ENCODE measurements around the gene TAS1R1. TPM values are rescaled to one million over a fixed set of nuclear protein-coding genes. Genes with fewer than 3 reads are reported as not detected.
A peak's percentile ranks its signal among the peaks of the same experiment; 100 is the strongest.

Gene TAS1R1
- total RNA-seq, 1 experiment from 2014 or later = not detected

DNA sequence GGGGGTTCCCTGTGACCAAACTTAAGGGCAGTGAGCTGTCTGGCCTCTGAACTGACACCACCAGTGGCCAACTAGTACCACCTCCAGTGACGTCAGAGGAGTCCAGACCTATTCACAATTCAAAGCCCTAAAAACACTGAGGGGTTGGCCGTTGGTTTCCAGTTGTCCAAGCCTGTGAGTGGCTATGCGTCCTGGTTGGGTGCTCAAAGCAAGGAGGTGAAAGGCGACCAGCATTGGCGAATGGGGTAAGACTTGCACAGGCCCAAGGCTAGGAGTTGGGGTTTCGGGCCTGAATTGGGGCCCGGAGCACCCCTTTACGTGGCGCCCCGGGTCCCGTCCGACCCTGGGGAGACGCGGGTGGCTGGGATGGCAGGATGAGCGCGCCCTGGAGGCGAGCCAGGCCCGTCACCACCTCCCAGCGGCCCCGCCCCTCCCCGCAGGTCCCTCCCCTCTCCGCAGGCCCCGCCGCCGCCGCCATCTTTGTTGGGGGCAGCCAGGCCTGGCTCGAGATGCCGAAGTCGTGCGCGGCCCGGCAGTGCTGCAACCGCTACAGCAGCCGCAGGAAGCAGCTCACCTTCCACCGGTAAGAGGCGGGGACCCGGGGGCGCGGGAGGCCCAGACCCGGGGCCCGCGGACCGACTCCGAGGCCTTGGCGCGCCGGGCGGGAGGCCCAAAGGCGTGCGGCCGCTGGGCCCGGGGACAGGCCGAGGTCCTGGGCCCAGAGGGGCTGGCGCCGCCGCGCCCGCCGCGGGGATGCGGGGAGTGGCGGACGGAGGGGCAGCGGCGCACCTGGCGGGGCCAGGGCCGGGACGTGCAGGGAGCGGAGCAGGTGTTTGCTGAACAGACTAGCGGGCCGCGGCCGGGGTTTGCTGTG lies 69.8 kb downstream of the TAS1R1 start, which contains the start of gene THAP3:
Gene THAP3 (plus strand): TSS at position 159 of the 874 bp plus-strand sequence. CDS start 351 bp downstream, at position 510.
- TF ChIP-seq TCF7L2 (IDR thresholded peaks at IDR 0.05; ENCODE audit: low read depth, low read length) = peak; percentile 35; the same call in 1 of the 2 replicates
- TF ChIP-seq, protein P1, sequence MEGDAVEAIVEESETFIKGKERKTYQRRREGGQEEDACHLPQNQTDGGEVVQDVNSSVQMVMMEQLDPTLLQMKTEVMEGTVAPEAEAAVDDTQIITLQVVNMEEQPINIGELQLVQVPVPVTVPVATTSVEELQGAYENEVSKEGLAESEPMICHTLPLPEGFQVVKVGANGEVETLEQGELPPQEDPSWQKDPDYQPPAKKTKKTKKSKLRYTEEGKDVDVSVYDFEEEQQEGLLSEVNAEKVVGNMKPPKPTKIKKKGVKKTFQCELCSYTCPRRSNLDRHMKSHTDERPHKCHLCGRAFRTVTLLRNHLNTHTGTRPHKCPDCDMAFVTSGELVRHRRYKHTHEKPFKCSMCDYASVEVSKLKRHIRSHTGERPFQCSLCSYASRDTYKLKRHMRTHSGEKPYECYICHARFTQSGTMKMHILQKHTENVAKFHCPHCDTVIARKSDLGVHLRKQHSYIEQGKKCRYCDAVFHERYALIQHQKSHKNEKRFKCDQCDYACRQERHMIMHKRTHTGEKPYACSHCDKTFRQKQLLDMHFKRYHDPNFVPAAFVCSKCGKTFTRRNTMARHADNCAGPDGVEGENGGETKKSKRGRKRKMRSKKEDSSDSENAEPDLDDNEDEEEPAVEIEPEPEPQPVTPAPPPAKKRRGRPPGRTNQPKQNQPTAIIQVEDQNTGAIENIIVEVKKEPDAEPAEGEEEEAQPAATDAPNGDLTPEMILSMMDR (IDR thresholded peaks at IDR 0.05) = no peak
- TF ChIP-seq, protein P2, sequence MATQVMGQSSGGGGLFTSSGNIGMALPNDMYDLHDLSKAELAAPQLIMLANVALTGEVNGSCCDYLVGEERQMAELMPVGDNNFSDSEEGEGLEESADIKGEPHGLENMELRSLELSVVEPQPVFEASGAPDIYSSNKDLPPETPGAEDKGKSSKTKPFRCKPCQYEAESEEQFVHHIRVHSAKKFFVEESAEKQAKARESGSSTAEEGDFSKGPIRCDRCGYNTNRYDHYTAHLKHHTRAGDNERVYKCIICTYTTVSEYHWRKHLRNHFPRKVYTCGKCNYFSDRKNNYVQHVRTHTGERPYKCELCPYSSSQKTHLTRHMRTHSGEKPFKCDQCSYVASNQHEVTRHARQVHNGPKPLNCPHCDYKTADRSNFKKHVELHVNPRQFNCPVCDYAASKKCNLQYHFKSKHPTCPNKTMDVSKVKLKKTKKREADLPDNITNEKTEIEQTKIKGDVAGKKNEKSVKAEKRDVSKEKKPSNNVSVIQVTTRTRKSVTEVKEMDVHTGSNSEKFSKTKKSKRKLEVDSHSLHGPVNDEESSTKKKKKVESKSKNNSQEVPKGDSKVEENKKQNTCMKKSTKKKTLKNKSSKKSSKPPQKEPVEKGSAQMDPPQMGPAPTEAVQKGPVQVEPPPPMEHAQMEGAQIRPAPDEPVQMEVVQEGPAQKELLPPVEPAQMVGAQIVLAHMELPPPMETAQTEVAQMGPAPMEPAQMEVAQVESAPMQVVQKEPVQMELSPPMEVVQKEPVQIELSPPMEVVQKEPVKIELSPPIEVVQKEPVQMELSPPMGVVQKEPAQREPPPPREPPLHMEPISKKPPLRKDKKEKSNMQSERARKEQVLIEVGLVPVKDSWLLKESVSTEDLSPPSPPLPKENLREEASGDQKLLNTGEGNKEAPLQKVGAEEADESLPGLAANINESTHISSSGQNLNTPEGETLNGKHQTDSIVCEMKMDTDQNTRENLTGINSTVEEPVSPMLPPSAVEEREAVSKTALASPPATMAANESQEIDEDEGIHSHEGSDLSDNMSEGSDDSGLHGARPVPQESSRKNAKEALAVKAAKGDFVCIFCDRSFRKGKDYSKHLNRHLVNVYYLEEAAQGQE (IDR thresholded peaks at IDR 0.05; ENCODE audit: insufficient read depth in 1 of 2, low read depth in 2 of 2, low read length in 1 of 2) = no peak
- no peak for TF ChIP-seq SIN3A (IDR thresholded peaks at IDR 0.05; ENCODE audit: borderline replicate concordance, insufficient read depth, low read depth, low read length)
- TF ChIP-seq POLR2AphosphoS5 (IDR thresholded peaks at IDR 0.05; ENCODE audit: low read depth, low read length) = peak; percentile 85
- H3K4me3 ChIP-seq (ENCODE audit: low read depth in 2 of 2, low read length in 2 of 2) = peak within 1 kb of the TSS; percentile 72 to 79
- ATAC-seq = peak; percentile 93
- POLR2A ChIA-PET = interaction anchor here (0.7 kb wide), 1 partner anchor 477 kb away, joined by 4 read pairs; no protein-coding TSS in a partner anchor
- in situ Hi-C loops (cut with HindIII; ENCODE audit: low pct_unique_long_range_greater_than_20kb, low sequenced_read_pairs) (no loop called here), intact Hi-C loops (cut with micrococcal nuclease; ENCODE audit: unreplicated experiment) (no loop called here)
- peaks cover 32% of the 10 kb centered on the region for H3K4me1 ChIP-seq (ENCODE audit: control insufficient read depth, insufficient read depth, low read length)
- H3K36me3 ChIP-seq (ENCODE audit: control insufficient read depth, insufficient read depth, low read length) = peaks cover 2% of the 10 kb centered on the region; the same call in 1 of the 2 replicates
- CTCF ChIA-PET = no interaction called here
- H3K9me3 ChIP-seq (ENCODE audit: control insufficient read depth, insufficient read depth, low read depth, low read length) = no peaks in the 10 kb centered on the region
- H3K27me3 ChIP-seq (ENCODE audit: control insufficient read depth, insufficient read depth, low read length) = no peaks in the 10 kb centered on the region
- peak; percentile 78 for DNase-seq (ENCODE audit: low read depth, low spot score)
- peak within 1 kb of the TSS; percentile 79 for H3K27ac ChIP-seq (ENCODE audit: low read length)
- no TSS peak for BruUV-seq (replicated peaks)

DNA sequence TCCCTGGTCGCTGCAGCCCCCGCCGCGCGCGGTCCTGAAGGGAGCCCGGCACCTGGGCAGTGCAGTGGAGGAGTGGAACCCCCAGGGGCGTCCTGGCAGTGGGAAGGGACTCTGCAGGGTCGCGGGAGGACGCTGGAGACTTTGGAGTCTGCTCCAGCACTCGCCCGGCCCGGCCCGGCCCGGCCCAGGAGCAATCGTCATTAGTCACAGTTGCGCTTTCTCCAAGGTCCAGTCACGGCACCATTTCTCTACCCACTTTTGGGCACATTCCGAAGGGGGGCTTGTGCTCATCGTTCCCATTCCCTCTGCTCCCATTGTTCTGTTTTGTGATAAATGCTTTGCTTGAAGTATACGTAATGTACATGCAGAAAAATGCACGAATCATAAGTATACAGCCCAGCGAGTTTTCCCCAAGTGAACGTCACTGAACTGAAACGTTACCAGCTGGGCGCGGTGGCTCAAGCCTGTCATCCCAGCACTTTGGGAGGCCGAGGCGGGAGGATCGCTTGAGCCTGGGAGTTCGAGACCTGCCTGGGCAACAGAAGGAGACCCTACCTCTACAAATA lies 70.6 kb downstream of the TAS1R1 start:
- Histone ChIP-seq H3K9me3 (ENCODE audit: control insufficient read depth, insufficient read depth, low read depth, low read length) (no peaks in the 10 kb centered on the region), H3K36me3 (ENCODE audit: control insufficient read depth, insufficient read depth, low read length) (peaks cover 2% of the 10 kb centered on the region; the same call in 1 of the 2 replicates), H3K27me3 (ENCODE audit: control insufficient read depth, insufficient read depth, low read length) (no peaks in the 10 kb centered on the region), H3K4me1 (ENCODE audit: control insufficient read depth, insufficient read depth, low read length) (peaks cover 32% of the 10 kb centered on the region), H3K27ac (ENCODE audit: low read length) (peak overlapping the region; percentile 69), H3K4me3 (ENCODE audit: low read depth in 2 of 2, low read length in 2 of 2) (peak overlapping the region; percentile 72 to 79)
- intact Hi-C loops (cut with micrococcal nuclease; ENCODE audit: unreplicated experiment) (no loop called here), in situ Hi-C loops (cut with HindIII; ENCODE audit: low pct_unique_long_range_greater_than_20kb, low sequenced_read_pairs) (no loop called here)
- ChIA-PET CTCF (no interaction called here), POLR2A (interaction anchor here (0.7 kb wide), 1 partner anchor 478 kb away, joined by 4 read pairs; no protein-coding TSS in a partner anchor)
- BruUV-seq (replicated peaks) = no TSS peak
- no peak for DNase-seq (ENCODE audit: low read depth, low spot score)
- peak; percentile 36 for ATAC-seq
- no peak for TF ChIP-seq POLR2AphosphoS5 (IDR thresholded peaks at IDR 0.05; ENCODE audit: low read depth, low read length)
- no peak for TF ChIP-seq TCF7L2 (IDR thresholded peaks at IDR 0.05; ENCODE audit: low read depth, low read length)
- TF ChIP-seq, protein P1 (IDR thresholded peaks at IDR 0.05) = no peak
- TF ChIP-seq SIN3A (IDR thresholded peaks at IDR 0.05; ENCODE audit: borderline replicate concordance, insufficient read depth, low read depth, low read length) = no peak
- TF ChIP-seq, protein P2 (IDR thresholded peaks at IDR 0.05; ENCODE audit: insufficient read depth in 1 of 2, low read depth in 2 of 2, low read length in 1 of 2) = no peak

Data from Panc1 (cell line).